Panc1 (cell line): ENCODE results near the gene PDE11A. TPM values are rescaled to one million over a fixed set of nuclear protein-coding genes. Genes with fewer than 3 reads are reported as not detected.

Experiments used
- ATAC-seq: fragments of 200-7000 bp; cut with Tn5 transposase; 2 replicates; pipeline ENCODE4 v1.9.1; 2020; ENCODE audit warnings: mild to moderate bottlenecking, moderate library complexity
- BruUV-seq: library from RNA; stranded (reverse); fragments of 400-500 nt; replicated peaks from 2 replicates; lab custom pipeline; 2021; lab: Mats Ljungman, UMichigan
- CTCF ChIA-PET: fragments of 300-600 bp; sonication (Branson Sonifier 250); formaldehyde crosslinking; loops from one replicate; lab custom pipeline; 2022; ENCODE audit warnings: antibody characterized with exemption; lab: Charles Lee
- POLR2A ChIA-PET: fragments of 300-600 bp; sonication (Branson Sonifier 250); formaldehyde crosslinking; loops from one replicate; lab custom pipeline; 2022; ENCODE audit warnings: antibody characterized with exemption; lab: Charles Lee
- DNase-seq: peaks from one replicate; pipeline ENCODE4 v3.0.0-alpha.2; 2010; ENCODE audit warnings: low read depth, low spot score
- H3K27ac ChIP-seq: 2 replicates; pipeline ENCODE4 v1.5.1; 2011; ENCODE audit warnings: mild to moderate bottlenecking, low read length, inconsistent platforms
- H3K27me3 ChIP-seq: fragments of 200-500 bp; sonication (Bioruptor generic); 2 replicates; pipeline ENCODE4 v1.6.0; 2014; ENCODE audit warnings: low read length, inconsistent platforms; ENCODE audit not compliant: control insufficient read depth, insufficient read depth
- H3K36me3 ChIP-seq: fragments of 200-500 bp; sonication (Bioruptor generic); 2 replicates; pipeline ENCODE4 v1.5.1; 2014; ENCODE audit warnings: inconsistent platforms, mild to moderate bottlenecking, low read length, moderate library complexity; ENCODE audit not compliant: control insufficient read depth, insufficient read depth
- H3K4me1 ChIP-seq: 2 replicates; pipeline ENCODE4 v1.5.1; 2011; ENCODE audit warnings: inconsistent platforms, mild to moderate bottlenecking, low read length, moderate library complexity; ENCODE audit not compliant: control insufficient read depth, insufficient read depth
- H3K4me3 ChIP-seq, 2 experiments: 2 replicates each; pipeline ENCODE4 v1.5.1; 2011 to 2012; ENCODE audit warnings: low read depth in 2 of 2, low read length in 2 of 2, mild to moderate bottlenecking in 2 of 2, inconsistent platforms in 1 of 2, moderate library complexity in 1 of 2
- H3K9me3 ChIP-seq: fragments of 200-500 bp; sonication (Bioruptor generic); 2 replicates; pipeline ENCODE4 v1.5.1; 2014; ENCODE audit warnings: low read depth, mild to moderate bottlenecking, inconsistent platforms, low read length, moderate library complexity; ENCODE audit not compliant: control insufficient read depth, insufficient read depth
- CTCF ChIP-seq: fragments of 450-650 bp; IDR thresholded peaks from 2 replicates; pipeline ENCODE4 v1.5.1; 2017; ENCODE audit warnings: mild to moderate bottlenecking
- POLR2AphosphoS5 ChIP-seq: IDR thresholded peaks from 2 replicates; pipeline ENCODE4 v1.6.1; 2012; ENCODE audit warnings: mild to moderate bottlenecking, low read depth, low read length, moderate library complexity
- REST ChIP-seq, 2 experiments: IDR thresholded peaks; 2 replicates each; pipeline ENCODE4 v1.6.1; 2011 to 2012; ENCODE audit warnings: low read depth in 2 of 2, control low read depth in 1 of 2, low read length in 1 of 2, mild to moderate bottlenecking in 1 of 2, moderate library complexity in 1 of 2; ENCODE audit not compliant: insufficient read depth in 1 of 2
- SIN3A ChIP-seq: IDR thresholded peaks from 2 replicates; pipeline ENCODE4 v1.6.1; 2012; ENCODE audit warnings: low read depth, mild to moderate bottlenecking, low read length, moderate library complexity, borderline replicate concordance; ENCODE audit not compliant: insufficient read depth
- TCF7L2 ChIP-seq: IDR thresholded peaks from 2 replicates; pipeline ENCODE4 v1.6.1; 2011; ENCODE audit warnings: mild to moderate bottlenecking, low read depth, low read length, inconsistent platforms
- in situ Hi-C: cut with HindIII; loops from 2 replicates; pipeline ENCODE4 v1.10.0; 2016; ENCODE audit warnings: low sequenced_read_pairs, low pct_unique_long_range_greater_than_20kb
- intact Hi-C: fragments of 100-400 bp; cut with micrococcal nuclease; formaldehyde crosslinking; loops from one replicate; pipeline ENCODE4 v1.10.0; 2022; ENCODE audit not compliant: unreplicated experiment
- total RNA-seq: library from RNA; stranded (reverse); gene quantifications from one replicate; pipeline ENCODE4 v1.2.1, GENCODE V29; 2021; ENCODE audit not compliant: unreplicated experiment

The PDE11A gene
- total RNA-seq, 1 experiment from 2014 or later = not detected

DNA sequence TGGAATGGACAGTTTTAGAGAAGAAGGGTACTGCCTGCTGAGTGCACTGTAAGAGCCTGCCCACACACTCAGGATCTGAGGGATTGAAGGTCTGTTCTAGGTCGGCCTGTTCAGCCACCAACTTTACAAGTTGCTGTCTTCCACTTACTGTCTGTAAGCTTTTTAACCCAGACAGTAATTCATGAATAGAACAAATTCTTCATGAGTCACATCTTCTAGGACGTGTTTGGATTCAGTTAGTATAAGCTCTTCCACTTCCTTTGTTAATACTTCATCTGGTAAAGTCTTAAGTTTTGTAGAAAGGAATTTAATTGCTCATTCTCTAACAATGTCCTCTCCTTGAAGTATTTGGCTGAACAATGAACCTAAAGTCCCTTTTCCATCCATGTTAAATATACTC lies 74.6 kb downstream of the PDE11A start:
- no peak for ATAC-seq
- CTCF ChIA-PET = no interaction called here
- no peak for TF ChIP-seq TCF7L2
- no peak for TF ChIP-seq SIN3A
- TF ChIP-seq REST (IDR thresholded peaks at IDR 0.05; ENCODE audit: insufficient read depth in 1 of 2, low read depth in 2 of 2, low read length in 1 of 2) = no peak
- no peak for TF ChIP-seq POLR2AphosphoS5
- TF ChIP-seq CTCF = no peak
- H3K4me3 ChIP-seq = no peak overlapping the region
- no peaks in the 10 kb centered on the region for H3K4me1 ChIP-seq
- H3K27me3 ChIP-seq = no peaks in the 10 kb centered on the region
- no peak overlapping the region for H3K27ac ChIP-seq
- intact Hi-C loops (no loop called here), in situ Hi-C loops (no loop called here)
- BruUV-seq = no TSS peak
- POLR2A ChIA-PET = no interaction called here
- H3K36me3 ChIP-seq = no peaks in the 10 kb centered on the region; the same call in 1 of the 2 replicates
- H3K9me3 ChIP-seq = no peaks in the 10 kb centered on the region
- DNase-seq = no peak

DNA sequence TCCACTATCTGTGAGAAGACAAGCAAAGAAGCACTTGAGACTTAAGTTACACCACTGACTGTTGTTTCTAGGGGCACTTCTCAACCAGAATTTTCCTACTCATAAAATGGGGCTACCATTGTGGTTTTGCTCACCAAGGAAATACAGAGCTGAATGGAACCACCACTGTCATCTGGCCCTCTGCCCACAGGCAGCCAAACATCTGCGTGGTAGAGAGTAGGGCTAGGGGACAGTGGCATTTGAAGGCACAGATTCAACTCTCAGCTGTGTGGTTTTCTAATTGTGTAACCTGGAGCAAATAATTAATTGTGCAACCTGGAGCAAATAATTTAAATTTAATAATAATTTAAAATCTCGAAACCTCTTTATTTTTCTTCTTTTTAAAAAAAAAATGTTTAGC lies 79.6 kb downstream of the PDE11A start:
- DNase-seq (no peak), ATAC-seq (no peak)
- Histone ChIP-seq H3K4me1 (no peaks in the 10 kb centered on the region), H3K36me3 (no peaks in the 10 kb centered on the region), H3K9me3 (no peaks in the 10 kb centered on the region), H3K4me3 (no peak overlapping the region), H3K27ac (no peak overlapping the region), H3K27me3 (no peaks in the 10 kb centered on the region)
- BruUV-seq = no TSS peak
- in situ Hi-C loops = no loop called here
- ChIA-PET POLR2A (no interaction called here), CTCF (no interaction called here)
- TF ChIP-seq POLR2AphosphoS5 = no peak
- no peak for TF ChIP-seq REST (IDR thresholded peaks at IDR 0.05; ENCODE audit: insufficient read depth in 1 of 2, low read depth in 2 of 2, low read length in 1 of 2)
- intact Hi-C loops = no loop called here
